VCaP (cell line): ENCODE data around the gene EOGT.

ENCODE experiments used
- H3K27ac ChIP-seq: fragments of 450-650 bp; 2 replicates; pipeline ENCODE4 v1.5.1; 2017
- CTCF ChIP-seq: fragments of 450-650 bp; conservative IDR thresholded peaks from 2 replicates; pipeline ENCODE4 v1.5.1; 2017; ENCODE audit warnings: mild to moderate bottlenecking, moderate library complexity

EOGT gene

GRCh38 chr3:68953816-68954444 lies 59.6 kb downstream of the EOGT start:
- TF ChIP-seq CTCF = no peak
- H3K27ac ChIP-seq = no peak overlapping the region

- TF ChIP-seq CTCF = no peak
- H3K27ac ChIP-seq = no peak overlapping the region
Observed at GRCh38 chr3:68945225-68945624, 68.3 kb downstream of the EOGT start.

GRCh38 chr3:68943753-68944500 lies 69.6 kb downstream of the EOGT start:
- H3K27ac ChIP-seq = no peak overlapping the region
- TF ChIP-seq CTCF = no peak

GRCh38 chr3:68941055-68941454 lies 72.4 kb downstream of the EOGT start:
- no peak for TF ChIP-seq CTCF
- H3K27ac ChIP-seq = no peak overlapping the region

GRCh38 chr3:68936856-68937255 lies 76.6 kb downstream of the EOGT start:
- TF ChIP-seq CTCF = no peak
- peak overlapping the region; percentile 87 for H3K27ac ChIP-seq

GRCh38 chr3:68935778-68936177 lies 77.7 kb downstream of the EOGT start:
- no peak for TF ChIP-seq CTCF

GRCh38 chr3:68931406-68932149 lies 81.9 kb downstream of the EOGT start:
- no peak for TF ChIP-seq CTCF

More at GRCh38 chr3:68935778-68936177, 77.7 kb downstream of the EOGT start:
- H3K27ac ChIP-seq = peak overlapping the region; percentile 87

More at GRCh38 chr3:68931406-68932149, 81.9 kb downstream of the EOGT start:
- H3K27ac ChIP-seq = no peak overlapping the region
